Activated naive CD8-positive, alpha-beta T cell treated with anti-CD3 and anti-CD28 coated beads, Interleukin-2, amount 10 ng/mL, durations not matched to agents 7 days and 5 days (primary cell): ENCODE measurements around the gene LRRN2. TPM values are rescaled to one million over a fixed set of nuclear protein-coding genes. Genes with fewer than 3 reads are reported as not detected.
"Not testable (repeated sequence)": the region's sequence is repeated elsewhere in the genome, so short reads cannot be mapped to it uniquely, and the experiment has no call there.

ENCODE experiments used
- ATAC-seq: fragments of 150-1000 bp; cut with Tn5 transposase; one replicate; pipeline ENCODE4 v1.10.0; 2021; ENCODE audit warnings: low read depth, moderate library complexity
- POLR2A ChIA-PET: fragments of 350-600 bp; sonication (Branson Sonifier 250); formaldehyde crosslinking; loops from one replicate; lab custom pipeline; 2021; ENCODE audit warnings: antibody characterized with exemption; lab: Charles Lee
- DNase-seq: peaks from one replicate; pipeline ENCODE4 v3.0.0; 2021
- H3K27ac Mint-ChIP-seq: one replicate; pipeline ENCODE4 v1.8.0; 2022; ENCODE audit warnings: mild to moderate bottlenecking, mixed read lengths
- H3K27me3 Mint-ChIP-seq: one replicate; pipeline ENCODE4 v1.8.0; 2022; ENCODE audit warnings: mild to moderate bottlenecking, moderate library complexity, mixed read lengths
- H3K36me3 Mint-ChIP-seq: one replicate; pipeline ENCODE4 v1.8.0; 2021; ENCODE audit warnings: mild to moderate bottlenecking, mixed read lengths
- H3K4me1 Mint-ChIP-seq: one replicate; pipeline ENCODE4 v1.8.0; 2021; ENCODE audit warnings: mixed read lengths
- H3K4me3 Mint-ChIP-seq: one replicate; pipeline ENCODE4 v1.8.0; 2022; ENCODE audit warnings: mild to moderate bottlenecking, moderate library complexity, mixed read lengths
- H3K9me3 Mint-ChIP-seq: one replicate; pipeline ENCODE4 v1.8.0; 2021; ENCODE audit warnings: mixed read lengths
- total RNA-seq, 2 experiments: library from RNA; stranded (reverse); gene quantifications; one replicate each; pipeline ENCODE4 v1.2.3, GENCODE V29; 2021

The LRRN2 gene
- total RNA-seq, 2 experiments from 2014 or later, result not detected

DNA sequence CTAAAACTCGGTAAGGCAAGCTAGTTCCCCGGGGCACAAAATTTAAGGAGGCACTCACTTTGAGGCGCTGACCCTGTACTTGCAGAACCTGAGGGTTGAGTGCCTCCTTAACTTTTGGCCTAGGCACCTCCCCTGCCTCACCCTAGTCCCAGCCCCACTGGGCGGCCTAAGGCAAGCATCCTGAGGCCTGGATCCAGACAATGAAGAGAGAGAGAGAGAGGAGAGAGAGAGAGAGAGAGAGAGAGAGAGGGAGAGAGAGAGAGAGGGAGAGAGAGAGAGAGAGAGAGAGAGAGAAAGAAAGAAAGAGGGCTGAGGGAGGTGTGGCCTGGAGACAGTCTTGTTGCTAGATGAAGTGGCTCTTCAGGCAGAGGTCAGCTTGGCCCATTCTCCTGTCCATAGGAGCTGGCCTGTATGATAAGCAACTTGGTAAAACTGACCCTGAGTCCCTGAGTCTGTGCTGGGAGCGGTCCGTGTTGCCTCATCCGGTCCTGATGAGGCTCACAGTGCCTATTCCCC, 7.4 kb upstream of the LRRN2 start:
- POLR2A ChIA-PET, result no interaction called here
- Mint-ChIP-seq H3K27me3 (peaks cover 29% of the 10 kb centered on the region), H3K4me1 (peaks cover 4% of the 10 kb centered on the region), H3K27ac (no peak overlapping the region), H3K9me3 (no peaks in the 10 kb centered on the region), H3K4me3 (no peak overlapping the region), H3K36me3 (no peaks in the 10 kb centered on the region)
- ATAC-seq (no peak), DNase-seq (no peak)

DNA sequence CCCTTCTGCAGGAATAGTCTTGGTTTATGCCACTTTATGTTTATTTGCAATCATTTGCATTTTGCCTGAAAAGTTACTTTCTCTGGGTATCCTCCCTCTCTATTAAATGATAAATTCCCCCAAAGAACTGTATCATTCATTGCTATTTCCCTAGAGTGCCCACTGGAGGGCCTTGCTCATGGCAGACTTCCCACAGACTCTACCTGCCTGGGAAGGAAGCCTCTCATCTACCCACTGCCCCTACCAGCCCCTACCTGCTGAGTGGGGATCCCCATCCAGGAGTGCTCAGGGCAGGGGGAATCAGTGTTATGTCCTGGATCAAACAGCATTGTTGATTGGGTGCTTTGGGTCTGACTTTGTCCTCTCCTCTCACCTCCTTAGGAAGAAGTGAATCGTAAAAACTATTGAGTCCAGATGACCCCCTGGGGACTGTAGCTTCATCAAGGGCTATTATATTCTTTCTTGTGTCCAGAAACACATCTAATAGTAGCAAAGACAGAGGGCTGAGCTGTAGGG, 6.8 kb upstream of the LRRN2 start:
- no peaks in the 10 kb centered on the region for H3K36me3 Mint-ChIP-seq
- POLR2A ChIA-PET, result no interaction called here
- peaks cover 4% of the 10 kb centered on the region for H3K4me1 Mint-ChIP-seq
- peaks cover 32% of the 10 kb centered on the region for H3K27me3 Mint-ChIP-seq
- no peaks in the 10 kb centered on the region for H3K9me3 Mint-ChIP-seq
- no peak overlapping the region for H3K4me3 Mint-ChIP-seq
- no peak for ATAC-seq
- H3K27ac Mint-ChIP-seq, result no peak overlapping the region
- DNase-seq, result no peak

- H3K4me1 Mint-ChIP-seq, DNase-seq, H3K4me3 Mint-ChIP-seq, POLR2A ChIA-PET, H3K9me3 Mint-ChIP-seq, ATAC-seq, H3K27ac Mint-ChIP-seq, H3K36me3 Mint-ChIP-seq: not testable (repeated sequence)
- peaks cover 39% of the 10 kb centered on the region for H3K27me3 Mint-ChIP-seq
Measured at GRCh38 chr1:204691328-204691730, 5.8 kb upstream of the LRRN2 start.

DNA sequence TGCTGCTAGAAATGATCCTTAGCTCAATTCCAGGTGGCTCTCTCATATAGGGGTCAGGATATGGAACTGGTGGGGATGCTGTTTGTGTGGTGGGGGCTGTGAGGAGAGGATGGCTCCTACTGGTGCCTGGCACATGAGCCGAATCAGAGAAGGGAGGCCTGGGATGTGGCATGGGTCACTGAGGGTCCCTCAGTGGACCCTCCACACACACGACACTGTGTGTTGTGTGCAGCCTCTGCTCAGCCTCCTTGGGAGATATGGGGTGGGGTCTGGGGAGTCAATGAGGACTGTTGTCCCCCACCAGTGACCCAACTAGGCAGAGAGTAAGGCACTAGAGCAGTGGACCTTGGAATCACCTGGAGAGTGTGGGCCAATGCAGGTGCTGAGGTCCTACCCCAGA, 3.2 kb upstream of the LRRN2 start:
- POLR2A ChIA-PET, result no interaction called here
- no peak for ATAC-seq

GRCh38 chr1:204688007-204688406, 2.5 kb upstream of the LRRN2 start:
- no peak overlapping the region for H3K4me3 Mint-ChIP-seq
- H3K27ac Mint-ChIP-seq, result no peak overlapping the region
- POLR2A ChIA-PET, result no interaction called here
- no peak for ATAC-seq
- peaks cover 44% of the 10 kb centered on the region for H3K27me3 Mint-ChIP-seq
- H3K4me1 Mint-ChIP-seq, result peaks cover 8% of the 10 kb centered on the region
- H3K9me3 Mint-ChIP-seq, result no peaks in the 10 kb centered on the region
- no peak for DNase-seq
- no peaks in the 10 kb centered on the region for H3K36me3 Mint-ChIP-seq

More for the DNA sequence above, 3.2 kb upstream of the LRRN2 start:
- Mint-ChIP-seq H3K27me3 (peaks cover 41% of the 10 kb centered on the region), H3K36me3 (no peaks in the 10 kb centered on the region), H3K4me3 (no peak overlapping the region), H3K9me3 (no peaks in the 10 kb centered on the region), H3K27ac (no peak overlapping the region), H3K4me1 (peaks cover 8% of the 10 kb centered on the region)
- DNase-seq, result no peak

- Mint-ChIP-seq H3K4me1 (peaks cover 5% of the 10 kb centered on the region), H3K27ac (no peak overlapping the region), H3K9me3 (no peaks in the 10 kb centered on the region), H3K4me3 (peak overlapping the region; percentile 71), H3K36me3 (no peaks in the 10 kb centered on the region), H3K27me3 (peaks cover 47% of the 10 kb centered on the region)
- DNase-seq (peak; percentile 36), ATAC-seq (peak; percentile 55)
- POLR2A ChIA-PET, result no interaction called here
Measured at GRCh38 chr1:204684571-204685235, 835 bp downstream of the LRRN2 start.

- peaks cover 5% of the 10 kb centered on the region for H3K4me1 Mint-ChIP-seq
- H3K27ac Mint-ChIP-seq, result no peak overlapping the region
- peak; percentile 20 for ATAC-seq
- H3K4me3 Mint-ChIP-seq, result peak overlapping the region; percentile 71
- no peaks in the 10 kb centered on the region for H3K36me3 Mint-ChIP-seq
- peaks cover 47% of the 10 kb centered on the region for H3K27me3 Mint-ChIP-seq
- H3K9me3 Mint-ChIP-seq, result no peaks in the 10 kb centered on the region
- DNase-seq, result no peak
- POLR2A ChIA-PET, result no interaction called here
Measured at GRCh38 chr1:204684206-204684570, 1.4 kb downstream of the LRRN2 start.

DNA sequence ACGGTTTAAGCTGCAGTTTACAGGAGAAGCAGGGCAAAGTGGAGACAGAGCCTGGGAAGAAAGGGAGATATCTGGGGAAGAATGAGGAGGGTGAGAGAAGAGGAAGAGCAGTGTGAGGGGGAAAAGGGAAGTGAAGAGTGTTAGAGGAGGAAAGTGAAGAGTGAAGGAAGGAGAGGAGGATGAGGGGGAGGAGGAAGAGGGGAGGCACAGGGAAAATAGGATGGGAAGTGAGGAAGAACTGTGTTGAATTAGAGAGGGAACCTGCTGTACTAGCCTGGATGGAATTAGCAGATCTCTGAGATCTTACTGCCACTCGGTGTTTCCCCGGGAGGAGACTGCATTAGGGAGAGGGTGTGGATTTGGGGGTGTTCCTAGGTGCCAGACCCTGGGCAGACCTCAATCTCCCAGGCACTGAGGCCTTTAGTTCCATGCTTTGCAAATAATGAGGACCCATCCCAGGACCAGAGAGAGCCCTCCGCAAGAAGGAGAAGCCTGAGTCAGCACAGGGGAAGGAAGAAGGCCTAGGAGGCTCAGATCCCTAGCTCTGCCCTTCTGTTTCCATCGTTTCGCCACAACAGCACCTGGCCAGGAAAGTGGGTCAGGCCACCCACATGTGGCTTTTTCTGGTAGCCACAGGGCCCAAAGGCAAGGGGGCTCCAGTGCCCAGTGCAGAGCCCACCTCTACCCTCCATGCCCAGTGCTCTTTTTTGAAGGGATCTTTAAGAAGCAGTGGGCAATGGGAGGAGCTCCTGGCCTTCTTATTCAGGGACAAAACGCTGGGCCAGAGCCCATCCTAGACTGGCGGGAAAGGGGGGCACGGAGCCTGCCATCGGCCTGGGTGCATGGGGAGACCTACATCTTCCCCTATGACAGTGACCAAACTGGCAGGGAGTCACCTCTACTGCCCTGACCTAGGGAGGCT, 2.0 kb downstream of the LRRN2 start:
- POLR2A ChIA-PET, result no interaction called here
- no peaks in the 10 kb centered on the region for H3K9me3 Mint-ChIP-seq
- H3K27me3 Mint-ChIP-seq, result peaks cover 44% of the 10 kb centered on the region

GRCh38 chr1:204680461-204680860, 5.1 kb downstream of the LRRN2 start:
- Mint-ChIP-seq H3K4me3 (no peak overlapping the region), H3K36me3 (no peaks in the 10 kb centered on the region), H3K27ac (no peak overlapping the region), H3K9me3 (no peaks in the 10 kb centered on the region), H3K4me1 (peaks cover 2% of the 10 kb centered on the region), H3K27me3 (peaks cover 19% of the 10 kb centered on the region)
- ATAC-seq (no peak), DNase-seq (no peak)
- POLR2A ChIA-PET, result no interaction called here

More for the DNA sequence above, 2.0 kb downstream of the LRRN2 start:
- ATAC-seq (no peak), DNase-seq (no peak)
- Mint-ChIP-seq H3K36me3 (no peaks in the 10 kb centered on the region), H3K4me1 (peaks cover 5% of the 10 kb centered on the region), H3K4me3 (no peak overlapping the region), H3K27ac (no peak overlapping the region)

GRCh38 chr1:204680051-204680450, 5.5 kb downstream of the LRRN2 start:
- no peaks in the 10 kb centered on the region for H3K9me3 Mint-ChIP-seq
- no peak for DNase-seq
- no peak overlapping the region for H3K4me3 Mint-ChIP-seq
- no peaks in the 10 kb centered on the region for H3K36me3 Mint-ChIP-seq
- H3K27me3 Mint-ChIP-seq, result peaks cover 19% of the 10 kb centered on the region
- ATAC-seq, result no peak
- POLR2A ChIA-PET, result no interaction called here
- no peak overlapping the region for H3K27ac Mint-ChIP-seq
- H3K4me1 Mint-ChIP-seq, result peaks cover 2% of the 10 kb centered on the region

- Mint-ChIP-seq H3K4me3 (no peak overlapping the region), H3K27me3 (peaks cover 13% of the 10 kb centered on the region), H3K27ac (no peak overlapping the region), H3K4me1 (no peaks in the 10 kb centered on the region), H3K36me3 (no peaks in the 10 kb centered on the region), H3K9me3 (no peaks in the 10 kb centered on the region)
- ATAC-seq (no peak), DNase-seq (no peak)
- POLR2A ChIA-PET, result interaction anchor here (0.7 kb wide), 1 partner anchor 37 kb away, joined by 3 read pairs; no protein-coding TSS in a partner anchor
Measured at GRCh38 chr1:204678721-204679475, 6.6 kb downstream of the LRRN2 start.

DNA sequence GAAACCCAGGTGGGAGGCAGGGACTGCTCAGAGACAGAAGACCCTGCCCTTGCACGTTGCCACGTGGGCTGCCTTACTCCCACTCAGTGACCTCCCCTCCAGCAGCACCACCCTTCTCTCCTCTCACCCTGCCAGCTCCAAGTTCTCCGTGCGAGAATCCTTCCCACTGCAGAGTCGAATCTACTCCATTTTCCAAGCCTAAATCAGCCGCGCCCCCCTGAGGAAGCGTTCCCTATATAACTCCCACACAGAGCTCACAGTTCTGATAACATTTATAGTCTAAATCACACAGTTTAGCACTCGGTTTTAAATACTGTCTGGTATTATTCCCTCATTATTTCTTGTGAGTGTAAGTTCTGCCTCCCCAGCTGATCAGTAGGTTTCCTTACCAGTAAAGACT, 7.7 kb downstream of the LRRN2 start:
- no peak for DNase-seq
- Mint-ChIP-seq H3K9me3 (no peaks in the 10 kb centered on the region), H3K36me3 (no peaks in the 10 kb centered on the region), H3K4me1 (no peaks in the 10 kb centered on the region), H3K27ac (no peak overlapping the region), H3K27me3 (peaks cover 6% of the 10 kb centered on the region), H3K4me3 (no peak overlapping the region)
- POLR2A ChIA-PET, result no interaction called here
- no peak for ATAC-seq

- H3K36me3 Mint-ChIP-seq, result no peaks in the 10 kb centered on the region
- peaks cover 2% of the 10 kb centered on the region for H3K27me3 Mint-ChIP-seq
- no peak for ATAC-seq
- H3K4me1 Mint-ChIP-seq, result no peaks in the 10 kb centered on the region
- H3K4me3 Mint-ChIP-seq, result no peak overlapping the region
- H3K9me3 Mint-ChIP-seq, result no peaks in the 10 kb centered on the region
- DNase-seq, result no peak
- no peak overlapping the region for H3K27ac Mint-ChIP-seq
- POLR2A ChIA-PET, result interaction anchor here (0.5 kb wide), 1 partner anchor 116 kb away, joined by 3 read pairs; no protein-coding TSS in a partner anchor
Measured at GRCh38 chr1:204676043-204676442, 9.5 kb downstream of the LRRN2 start.
